CD14-positive monocyte (primary cell): ENCODE measurements around the gene YPEL3. TPM values are rescaled to one million over a fixed set of nuclear protein-coding genes. Genes with fewer than 3 reads are reported as not detected.

Experiments used
- DNase-seq, 3 donors: peaks; one replicate each; pipeline ENCODE4 v3.0.0-alpha.2; 2011 to 2022
- H2AFZ ChIP-seq: 2 replicates; pipeline ENCODE4 v1.6.0; 2012; ENCODE audit warnings: mild to moderate bottlenecking, low read depth, low read length, inconsistent platforms; ENCODE audit not compliant: insufficient read depth, poor library complexity, severe bottlenecking
- H3K27ac ChIP-seq, 2 donors: 1 replicate in 1 of 2; 2 replicates in 1 of 2; pipeline ENCODE4 v1.5.1; 2012 to 2013; ENCODE audit warnings: low read length in 2 of 2, control low read depth in 1 of 2, inconsistent platforms in 1 of 2, low read depth in 1 of 2, mild to moderate bottlenecking in 1 of 2
- H3K27me3 ChIP-seq, 2 donors: one replicate each; pipeline versions ENCODE4 v1.6.0 to v1.6.1; 2011 to 2013; ENCODE audit warnings: low read length in 2 of 2; ENCODE audit not compliant: control insufficient read depth in 2 of 2, insufficient read depth in 2 of 2
- H3K36me3 ChIP-seq, 2 donors: replicated peaks in 1 of 2; 1 replicate in 1 of 2; 2 replicates in 1 of 2; pipeline versions ENCODE4 v1.5.1 to v1.6.1; 2012 to 2013; ENCODE audit warnings: low read length in 2 of 2, control low read depth in 1 of 2, inconsistent platforms in 1 of 2, mild to moderate bottlenecking in 1 of 2; ENCODE audit not compliant: insufficient read depth in 2 of 2, control insufficient read depth in 1 of 2
- H3K4me1 ChIP-seq, 2 donors: 1 replicate in 1 of 2; 2 replicates in 1 of 2; pipeline versions ENCODE4 v1.5.1 to v1.6.1; 2012 to 2013; ENCODE audit warnings: low read length in 2 of 2, control low read depth in 1 of 2, inconsistent platforms in 1 of 2, mild to moderate bottlenecking in 1 of 2, moderate library complexity in 1 of 2; ENCODE audit not compliant: insufficient read depth in 2 of 2, control insufficient read depth in 1 of 2
- H3K4me2 ChIP-seq: replicated peaks from 2 replicates; pipeline ENCODE3; 2012; ENCODE audit warnings: low read length, moderate library complexity, mild to moderate bottlenecking; ENCODE audit not compliant: poor library complexity, severe bottlenecking; ENCODE audit errors: extremely low read depth
- H3K4me3 ChIP-seq, 3 experiments: fragments of 200-600 bp in 1 of 3; sonication (generic) in 1 of 3; replicated peaks in 1 of 3; 1 replicate in 2 of 3; 2 replicates in 1 of 3; pipeline ENCODE4 v1.5.1; 2011 to 2013; ENCODE audit warnings: low read length in 3 of 3, mild to moderate bottlenecking in 3 of 3, control low read depth in 2 of 3, low read depth in 2 of 3, inconsistent platforms in 1 of 3, moderate library complexity in 1 of 3
- H3K79me2 ChIP-seq: 2 replicates; pipeline ENCODE4 v1.6.0; 2012; ENCODE audit warnings: mild to moderate bottlenecking, control low read depth, inconsistent platforms, low read length, moderate library complexity; ENCODE audit not compliant: insufficient read depth
- H3K9ac ChIP-seq: 2 replicates; pipeline ENCODE4 v1.6.0; 2017; ENCODE audit warnings: low read length, mild to moderate bottlenecking; ENCODE audit not compliant: insufficient read depth, poor library complexity, severe bottlenecking
- H3K9me3 ChIP-seq, 2 donors: replicated peaks in 1 of 2; 1 replicate in 1 of 2; 2 replicates in 1 of 2; pipeline versions ENCODE4 v1.5.1 to v1.6.1; 2012 to 2013; ENCODE audit warnings: low read length in 2 of 2, control low read depth in 1 of 2; ENCODE audit not compliant: control insufficient read depth in 1 of 2, insufficient read depth in 1 of 2
- H4K20me1 ChIP-seq: 2 replicates; pipeline ENCODE4 v1.6.0; 2012; ENCODE audit warnings: mild to moderate bottlenecking, low read length, control low read depth, moderate library complexity; ENCODE audit not compliant: insufficient read depth
- H3K27ac Mint-ChIP-seq, 7 donors: one replicate each; pipeline ENCODE4 v1.8.0; 2020; ENCODE audit warnings: mild to moderate bottlenecking in 7 of 7, mixed read lengths in 7 of 7, moderate library complexity in 6 of 7, inconsistent platforms in 2 of 7
- H3K27me3 Mint-ChIP-seq, 3 donors: one replicate each; pipeline ENCODE4 v1.8.0; 2021 to 2022; ENCODE audit warnings: low read depth in 3 of 3, mild to moderate bottlenecking in 3 of 3, mixed read lengths in 3 of 3, moderate library complexity in 3 of 3, inconsistent platforms in 1 of 3
- H3K36me3 Mint-ChIP-seq, 2 donors: one replicate each; pipeline ENCODE4 v1.8.0; 2020; ENCODE audit warnings: mixed read lengths in 2 of 2, inconsistent platforms in 1 of 2, mild to moderate bottlenecking in 1 of 2
- H3K4me1 Mint-ChIP-seq: one replicate; pipeline ENCODE4 v1.8.0; 2020; ENCODE audit warnings: mild to moderate bottlenecking, mixed read lengths
- H3K4me3 Mint-ChIP-seq, 2 donors: one replicate each; pipeline ENCODE4 v1.8.0; 2020; ENCODE audit warnings: mild to moderate bottlenecking in 2 of 2, mixed read lengths in 2 of 2, moderate library complexity in 1 of 2
- H3K9me3 Mint-ChIP-seq, 7 donors: one replicate each; pipeline ENCODE4 v1.8.0; 2020 to 2022; ENCODE audit warnings: mixed read lengths in 7 of 7, mild to moderate bottlenecking in 6 of 7, moderate library complexity in 6 of 7, inconsistent platforms in 2 of 7
- WGBS: methylation state at CpG from one replicate; pipeline ENCODE4 v1.1.5; 2013; ENCODE audit warnings: missing lambda C conversion rate; ENCODE audit not compliant: insufficient coverage; 5-methylcytosine and 5-hydroxymethylcytosine counted together
- intact Hi-C, 2 donors: fragments of 100-400 bp; cut with micrococcal nuclease; formaldehyde crosslinking; loops; one replicate each; pipeline versions ENCODE4 v1.15.0 to v1.15.1; 2023
- polyA plus RNA-seq, 3 donors: library from polyadenylated mRNA; depleted of rRNA in 1 of 3; unstranded in 2 of 3; stranded (reverse) in 1 of 3; fragments of 300-500 nt in 2 of 3; fragments of >200 nt in 1 of 3; fragmentation: Illumina TruSeq in 2 of 3; gene quantifications; 1 replicate in 2 of 3; 2 replicates in 1 of 3; pipeline ENCODE4 v1.2.3, GENCODE V29; 2012 to 2021
- TF ChIP-seq, protein P1 (sequence below): fragments of 200-600 bp; IDR thresholded peaks from one replicate; pipeline ENCODE4 v1.8.0; 2022; ENCODE audit warnings: antibody characterized with exemption, mild to moderate bottlenecking

Gene YPEL3
- polyA plus RNA-seq, 3 donors: 182 to 283 (median 235) TPM

DNA sequence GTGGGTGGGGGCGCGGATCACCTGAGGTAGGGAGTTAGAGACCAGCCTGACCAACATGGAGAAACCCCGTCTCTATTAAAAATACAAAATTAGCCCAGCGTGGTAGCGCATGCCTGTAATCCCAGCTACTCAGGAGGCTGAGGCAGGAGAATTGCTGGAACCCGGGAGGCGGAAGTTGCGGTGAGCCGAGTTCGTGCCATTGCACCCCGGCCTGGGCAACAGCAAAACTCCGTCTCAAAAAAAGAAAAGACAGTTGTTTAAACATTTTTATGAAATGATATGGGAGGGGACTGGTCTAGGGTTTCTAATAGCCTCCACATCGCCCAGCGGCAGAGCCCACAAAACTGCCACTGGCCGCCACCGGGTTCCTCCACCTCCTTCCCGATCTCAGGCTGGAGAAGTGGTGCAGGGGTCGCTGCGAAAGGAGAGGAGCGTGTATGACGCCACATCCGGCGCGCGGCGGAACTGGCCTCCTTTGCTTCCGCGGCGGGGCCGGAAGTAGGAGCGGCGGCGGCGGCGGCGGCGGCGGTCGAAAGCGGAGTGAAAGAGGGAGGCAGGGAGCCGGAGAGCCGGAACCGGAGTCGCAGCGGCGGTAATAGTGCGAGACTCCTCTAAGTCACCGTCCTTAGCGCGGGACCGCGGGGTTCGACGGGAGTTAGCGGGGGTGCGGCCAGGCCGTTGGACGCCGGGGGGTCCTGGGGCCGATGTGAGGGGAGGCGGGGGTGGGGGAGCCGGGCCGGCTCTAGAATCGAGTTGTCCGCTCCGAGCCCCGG lies 20.3 kb downstream of the YPEL3 start, which contains the start of gene PPP4C:
PPP4C (plus strand) TSS at position 492 of the 773 bp plus-strand sequence. CDS start 384 bp downstream, outside the sequence.
- peak within 1 kb of the TSS; percentile 69 to 93 (median 83) for H3K4me3 ChIP-seq
- peak; percentile 86 to 92 (median 87) for DNase-seq
- WGBS: under 1% methylated on average over 58 of the region's 67 CpGs
- Mint-ChIP-seq H3K4me3 (peak within 1 kb of the TSS; percentile 90), H3K27me3 (no peaks in the 10 kb centered on the region), H3K27ac (peak within 1 kb of the TSS; percentile 91 to 96 (median 96)), H3K9me3 (peaks cover 0 to 2% (median 0%) of the 10 kb centered on the region in 7 donors), H3K36me3 (peaks cover 50 to 63% of the 10 kb centered on the region in 2 donors), H3K4me1 (peaks cover 31% of the 10 kb centered on the region)
- H3K36me3 ChIP-seq: peaks cover 44 to 61% of the 10 kb centered on the region in 2 donors
- no peaks in the 10 kb centered on the region for H3K9me3 ChIP-seq
- TF ChIP-seq, protein P1, sequence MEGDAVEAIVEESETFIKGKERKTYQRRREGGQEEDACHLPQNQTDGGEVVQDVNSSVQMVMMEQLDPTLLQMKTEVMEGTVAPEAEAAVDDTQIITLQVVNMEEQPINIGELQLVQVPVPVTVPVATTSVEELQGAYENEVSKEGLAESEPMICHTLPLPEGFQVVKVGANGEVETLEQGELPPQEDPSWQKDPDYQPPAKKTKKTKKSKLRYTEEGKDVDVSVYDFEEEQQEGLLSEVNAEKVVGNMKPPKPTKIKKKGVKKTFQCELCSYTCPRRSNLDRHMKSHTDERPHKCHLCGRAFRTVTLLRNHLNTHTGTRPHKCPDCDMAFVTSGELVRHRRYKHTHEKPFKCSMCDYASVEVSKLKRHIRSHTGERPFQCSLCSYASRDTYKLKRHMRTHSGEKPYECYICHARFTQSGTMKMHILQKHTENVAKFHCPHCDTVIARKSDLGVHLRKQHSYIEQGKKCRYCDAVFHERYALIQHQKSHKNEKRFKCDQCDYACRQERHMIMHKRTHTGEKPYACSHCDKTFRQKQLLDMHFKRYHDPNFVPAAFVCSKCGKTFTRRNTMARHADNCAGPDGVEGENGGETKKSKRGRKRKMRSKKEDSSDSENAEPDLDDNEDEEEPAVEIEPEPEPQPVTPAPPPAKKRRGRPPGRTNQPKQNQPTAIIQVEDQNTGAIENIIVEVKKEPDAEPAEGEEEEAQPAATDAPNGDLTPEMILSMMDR: no peak
- H3K79me2 ChIP-seq: peaks cover 60% of the 10 kb centered on the region
- peak within 1 kb of the TSS; percentile 80 for H2AFZ ChIP-seq
- intact Hi-C loops: loop anchor here in 1 of 2 donors (1.0 to 2.0 kb wide), 2 partner anchors 9 to 15 kb away; partner anchors contain the start of gene TBX6
- H3K9ac ChIP-seq: peak within 1 kb of the TSS; percentile 93
- peaks cover 24 to 39% of the 10 kb centered on the region in 2 donors for H3K4me1 ChIP-seq
- no peaks in the 10 kb centered on the region for H3K27me3 ChIP-seq
- H3K4me2 ChIP-seq: peak within 1 kb of the TSS; percentile 97
- H4K20me1 ChIP-seq: peaks cover 59% of the 10 kb centered on the region
- H3K27ac ChIP-seq: peak within 1 kb of the TSS; percentile 83 to 92

DNA sequence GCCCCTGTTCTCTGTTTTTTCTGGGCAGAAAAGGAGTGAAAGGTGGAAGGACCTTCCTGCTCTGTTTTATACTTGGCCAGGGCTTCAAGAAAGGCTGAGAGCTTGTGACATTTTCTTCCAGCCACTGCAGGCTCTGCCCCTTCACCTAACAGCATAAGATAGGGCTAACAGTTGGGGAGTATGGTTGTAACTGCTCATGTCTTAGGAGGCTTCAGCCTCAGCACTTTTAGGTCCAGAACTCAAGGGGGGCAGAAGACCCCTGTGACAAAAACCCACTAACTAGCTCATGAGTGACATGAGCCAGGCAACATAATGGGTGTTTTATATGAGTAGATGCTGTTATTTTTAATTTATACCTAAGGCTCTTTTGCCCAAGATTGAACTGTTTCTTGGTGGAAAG lies 25.5 kb downstream of the YPEL3 start:
- Histone ChIP-seq H3K79me2 (peaks cover 64% of the 10 kb centered on the region), H2AFZ (no peak overlapping the region), H3K9ac (no peak overlapping the region), H3K4me3 (no peak overlapping the region), H3K4me2 (no peak overlapping the region), H3K27ac (peak overlapping the region; percentile 7 to 39), H3K36me3 (peaks cover 54 to 66% of the 10 kb centered on the region in 2 donors), H4K20me1 (peaks cover 65% of the 10 kb centered on the region), H3K9me3 (no peaks in the 10 kb centered on the region), H3K4me1 (peaks cover 34 to 48% of the 10 kb centered on the region in 2 donors), H3K27me3 (no peaks in the 10 kb centered on the region)
- no peak for DNase-seq
- TF ChIP-seq, protein P1: no peak
- no peaks in the 10 kb centered on the region for H3K27me3 Mint-ChIP-seq
- peak overlapping the region in 4 of 7 donors; percentile 42 to 66 (median 58) for H3K27ac Mint-ChIP-seq
- H3K36me3 Mint-ChIP-seq: peaks cover 55 to 68% of the 10 kb centered on the region in 2 donors
- H3K9me3 Mint-ChIP-seq: peaks cover 0 to 2% (median 0%) of the 10 kb centered on the region in 7 donors
- no peak overlapping the region for H3K4me3 Mint-ChIP-seq
- intact Hi-C loops: no loop called here
- peaks cover 32% of the 10 kb centered on the region for H3K4me1 Mint-ChIP-seq
